SK-N-SH treated with all-trans-retinoic acid at 6 μM for 48 hours (cell line): ENCODE data around the gene C3.

Experiments used
- ATAC-seq: fragments of 200-7000 bp; cut with Tn5 transposase; 3 replicates; pipeline ENCODE4 v1.9.1; 2020; ENCODE audit warnings: mild to moderate bottlenecking, moderate library complexity
- ARNTL ChIP-seq: fragments of 450-650 bp; formaldehyde crosslinking; IDR thresholded peaks from 2 replicates; pipeline ENCODE4 v1.5.0; 2020; ENCODE audit warnings: low read depth, mild to moderate bottlenecking, moderate library complexity, borderline replicate concordance
- BACH2 ChIP-seq: fragments of 250-450 bp; sonication (Bioruptor Pico); IDR thresholded peaks from 2 replicates; pipeline ENCODE4 v1.9.0; 2021; ENCODE audit warnings: mild to moderate bottlenecking, borderline replicate concordance
- ESRRG ChIP-seq: fragments of 250-450 bp; sonication (Bioruptor Pico); IDR thresholded peaks from 2 replicates; pipeline ENCODE4 v1.6.1; 2021; ENCODE audit warnings: mild to moderate bottlenecking
- ISL1 ChIP-seq: fragments of 250-450 bp; sonication (Bioruptor Pico); IDR thresholded peaks from 2 replicates; pipeline ENCODE4 v2.1.2; 2022; ENCODE audit warnings: mild to moderate bottlenecking, moderate library complexity
- OSR1 ChIP-seq: fragments of 250-450 bp; sonication (Bioruptor Pico); IDR thresholded peaks from 2 replicates; pipeline ENCODE4 v1.8.0; 2022; ENCODE audit warnings: moderate library complexity, mild to moderate bottlenecking, inconsistent platforms
- PPARA ChIP-seq: fragments of 250-450 bp; sonication (Bioruptor Pico); IDR thresholded peaks from 2 replicates; pipeline ENCODE4 v1.5.0; 2020; ENCODE audit warnings: mild to moderate bottlenecking, borderline replicate concordance
- RARB ChIP-seq: fragments of 250-450 bp; sonication (Bioruptor Pico); IDR thresholded peaks from 2 replicates; pipeline ENCODE4 v1.8.0; 2021; ENCODE audit warnings: mild to moderate bottlenecking, moderate library complexity
- TCF4 ChIP-seq: fragments of 250-450 bp; sonication (Bioruptor Pico); IDR thresholded peaks from 2 replicates; pipeline ENCODE4 v1.8.0; 2021; ENCODE audit warnings: mild to moderate bottlenecking, moderate library complexity, borderline replicate concordance
- TOX ChIP-seq: fragments of 250-450 bp; sonication (Bioruptor Pico); IDR thresholded peaks from 2 replicates; pipeline ENCODE4 v1.8.0; 2021; ENCODE audit warnings: mild to moderate bottlenecking, moderate library complexity, borderline replicate concordance
- ZC3H10 ChIP-seq: fragments of 250-450 bp; sonication (Bioruptor Pico); IDR thresholded peaks from 2 replicates; pipeline ENCODE4 v1.5.1; 2021; ENCODE audit warnings: mild to moderate bottlenecking, moderate library complexity
- ZFP3 ChIP-seq: fragments of 250-450 bp; sonication (Bioruptor Pico); IDR thresholded peaks from 2 replicates; pipeline ENCODE4 v1.5.0; 2020; ENCODE audit warnings: mild to moderate bottlenecking, moderate library complexity
- TF ChIP-seq, protein P1 (sequence below): fragments of 250-450 bp; sonication (Bioruptor Pico); IDR thresholded peaks from 2 replicates; pipeline ENCODE4 v1.5.0; 2020; ENCODE audit warnings: mild to moderate bottlenecking, moderate library complexity
- TF ChIP-seq, protein P2 (sequence below): fragments of 250-450 bp; sonication (Bioruptor Pico); IDR thresholded peaks from 2 replicates; pipeline ENCODE4 v1.8.0; 2020; ENCODE audit warnings: mild to moderate bottlenecking, moderate library complexity, borderline replicate concordance
- TF ChIP-seq, protein P3 (sequence below): fragments of 250-450 bp; sonication (Bioruptor Pico); IDR thresholded peaks from 2 replicates; pipeline ENCODE4 v1.8.0; 2021; ENCODE audit warnings: low read depth, mild to moderate bottlenecking, moderate library complexity, borderline replicate concordance
- TF ChIP-seq, protein P4 (sequence below): fragments of 250-450 bp; sonication (Bioruptor Pico); IDR thresholded peaks from 2 replicates; pipeline ENCODE4 v1.5.1; 2021; ENCODE audit warnings: mild to moderate bottlenecking, moderate library complexity
- TF ChIP-seq, protein P5 (sequence below): fragments of 250-450 bp; sonication (Bioruptor Pico); IDR thresholded peaks from 2 replicates; pipeline ENCODE4 v1.5.1; 2020; ENCODE audit warnings: low read depth, mild to moderate bottlenecking, moderate library complexity

Gene C3

DNA sequence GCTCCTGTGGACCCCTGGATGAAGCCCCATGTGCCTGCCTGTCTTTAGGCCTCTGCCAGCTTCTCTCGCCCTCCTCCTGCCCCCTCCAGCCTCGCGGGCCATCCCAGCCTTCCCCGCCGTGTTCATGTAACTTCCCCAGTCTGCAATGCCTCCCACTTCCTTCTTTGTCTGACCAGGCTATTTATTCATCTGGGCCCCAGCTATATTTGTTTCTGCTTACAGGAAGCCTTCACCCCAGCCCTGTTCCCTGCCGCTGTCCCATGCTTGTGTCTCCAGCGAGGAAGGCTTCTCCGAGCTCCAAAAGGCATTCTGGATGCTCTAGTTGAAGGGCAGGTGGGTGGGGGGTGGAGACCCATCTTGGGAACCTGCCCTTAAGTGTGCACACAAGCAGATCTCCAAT, 7.9 kb upstream of the C3 start:
- TF ChIP-seq BACH2: no peak
- no peak for TF ChIP-seq TCF4 (CRISPR knock-in tag)
- no peak for TF ChIP-seq ZC3H10 (CRISPR knock-in tag)
- no peak for TF ChIP-seq OSR1 (CRISPR knock-in tag)
- no peak for TF ChIP-seq TOX (CRISPR knock-in tag)
- TF ChIP-seq, protein P1, sequence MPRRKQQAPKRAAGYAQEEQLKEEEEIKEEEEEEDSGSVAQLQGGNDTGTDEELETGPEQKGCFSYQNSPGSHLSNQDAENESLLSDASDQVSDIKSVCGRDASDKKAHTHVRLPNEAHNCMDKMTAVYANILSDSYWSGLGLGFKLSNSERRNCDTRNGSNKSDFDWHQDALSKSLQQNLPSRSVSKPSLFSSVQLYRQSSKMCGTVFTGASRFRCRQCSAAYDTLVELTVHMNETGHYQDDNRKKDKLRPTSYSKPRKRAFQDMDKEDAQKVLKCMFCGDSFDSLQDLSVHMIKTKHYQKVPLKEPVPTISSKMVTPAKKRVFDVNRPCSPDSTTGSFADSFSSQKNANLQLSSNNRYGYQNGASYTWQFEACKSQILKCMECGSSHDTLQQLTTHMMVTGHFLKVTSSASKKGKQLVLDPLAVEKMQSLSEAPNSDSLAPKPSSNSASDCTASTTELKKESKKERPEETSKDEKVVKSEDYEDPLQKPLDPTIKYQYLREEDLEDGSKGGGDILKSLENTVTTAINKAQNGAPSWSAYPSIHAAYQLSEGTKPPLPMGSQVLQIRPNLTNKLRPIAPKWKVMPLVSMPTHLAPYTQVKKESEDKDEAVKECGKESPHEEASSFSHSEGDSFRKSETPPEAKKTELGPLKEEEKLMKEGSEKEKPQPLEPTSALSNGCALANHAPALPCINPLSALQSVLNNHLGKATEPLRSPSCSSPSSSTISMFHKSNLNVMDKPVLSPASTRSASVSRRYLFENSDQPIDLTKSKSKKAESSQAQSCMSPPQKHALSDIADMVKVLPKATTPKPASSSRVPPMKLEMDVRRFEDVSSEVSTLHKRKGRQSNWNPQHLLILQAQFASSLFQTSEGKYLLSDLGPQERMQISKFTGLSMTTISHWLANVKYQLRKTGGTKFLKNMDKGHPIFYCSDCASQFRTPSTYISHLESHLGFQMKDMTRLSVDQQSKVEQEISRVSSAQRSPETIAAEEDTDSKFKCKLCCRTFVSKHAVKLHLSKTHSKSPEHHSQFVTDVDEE: no peak
- no peak for TF ChIP-seq RARB (CRISPR knock-in tag)
- TF ChIP-seq ZFP3: no peak
- ATAC-seq: peak; percentile 18

DNA sequence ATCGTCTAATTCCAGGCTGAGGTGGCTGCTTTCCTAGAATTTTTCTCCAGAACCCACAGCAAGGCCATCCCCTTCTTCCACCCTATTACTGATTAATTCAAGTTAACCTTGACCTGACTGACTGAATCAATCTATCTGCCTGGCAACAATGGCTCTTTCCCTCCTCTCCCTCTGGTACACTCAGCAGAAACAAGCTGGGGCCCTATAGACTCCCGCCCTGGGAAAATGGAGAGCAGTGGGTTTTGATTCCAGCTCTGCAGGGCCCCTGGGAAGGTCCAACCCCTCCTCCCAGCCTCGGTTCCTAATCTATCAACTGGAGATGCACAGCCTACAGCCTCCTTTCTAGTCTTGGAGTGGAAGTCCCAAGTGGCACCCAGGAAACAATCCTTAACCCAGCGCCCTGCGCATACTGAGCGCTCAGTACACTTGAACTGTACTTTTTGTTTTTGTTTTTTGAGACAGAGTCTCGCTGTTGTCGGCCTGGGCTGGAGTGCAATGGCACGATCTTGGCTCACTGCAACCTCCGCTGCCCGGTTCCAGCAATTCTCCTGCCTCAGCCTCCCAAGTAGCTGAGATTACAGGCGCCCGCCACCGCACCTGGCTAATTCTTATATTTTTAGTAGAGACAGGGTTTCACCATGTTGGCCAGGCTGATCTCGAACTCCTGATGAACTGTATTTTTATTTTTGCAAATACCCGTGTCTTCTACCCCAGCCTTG, 5.2 kb upstream of the C3 start:
- no peak for ATAC-seq
- TF ChIP-seq ESRRG (CRISPR knock-in tag) (no peak), ISL1 (CRISPR knock-in tag) (no peak), ZC3H10 (CRISPR knock-in tag) (no peak), OSR1 (CRISPR knock-in tag) (no peak), TOX (CRISPR knock-in tag) (no peak), PPARA (CRISPR knock-in tag) (no peak), RARB (CRISPR knock-in tag) (no peak), ARNTL (CRISPR knock-in tag) (no peak)
- TF ChIP-seq, protein P2, sequence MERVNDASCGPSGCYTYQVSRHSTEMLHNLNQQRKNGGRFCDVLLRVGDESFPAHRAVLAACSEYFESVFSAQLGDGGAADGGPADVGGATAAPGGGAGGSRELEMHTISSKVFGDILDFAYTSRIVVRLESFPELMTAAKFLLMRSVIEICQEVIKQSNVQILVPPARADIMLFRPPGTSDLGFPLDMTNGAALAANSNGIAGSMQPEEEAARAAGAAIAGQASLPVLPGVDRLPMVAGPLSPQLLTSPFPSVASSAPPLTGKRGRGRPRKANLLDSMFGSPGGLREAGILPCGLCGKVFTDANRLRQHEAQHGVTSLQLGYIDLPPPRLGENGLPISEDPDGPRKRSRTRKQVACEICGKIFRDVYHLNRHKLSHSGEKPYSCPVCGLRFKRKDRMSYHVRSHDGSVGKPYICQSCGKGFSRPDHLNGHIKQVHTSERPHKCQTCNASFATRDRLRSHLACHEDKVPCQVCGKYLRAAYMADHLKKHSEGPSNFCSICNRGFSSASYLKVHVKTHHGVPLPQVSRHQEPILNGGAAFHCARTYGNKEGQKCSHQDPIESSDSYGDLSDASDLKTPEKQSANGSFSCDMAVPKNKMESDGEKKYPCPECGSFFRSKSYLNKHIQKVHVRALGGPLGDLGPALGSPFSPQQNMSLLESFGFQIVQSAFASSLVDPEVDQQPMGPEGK (CRISPR knock-in tag): no peak
- TF ChIP-seq, protein P3, sequence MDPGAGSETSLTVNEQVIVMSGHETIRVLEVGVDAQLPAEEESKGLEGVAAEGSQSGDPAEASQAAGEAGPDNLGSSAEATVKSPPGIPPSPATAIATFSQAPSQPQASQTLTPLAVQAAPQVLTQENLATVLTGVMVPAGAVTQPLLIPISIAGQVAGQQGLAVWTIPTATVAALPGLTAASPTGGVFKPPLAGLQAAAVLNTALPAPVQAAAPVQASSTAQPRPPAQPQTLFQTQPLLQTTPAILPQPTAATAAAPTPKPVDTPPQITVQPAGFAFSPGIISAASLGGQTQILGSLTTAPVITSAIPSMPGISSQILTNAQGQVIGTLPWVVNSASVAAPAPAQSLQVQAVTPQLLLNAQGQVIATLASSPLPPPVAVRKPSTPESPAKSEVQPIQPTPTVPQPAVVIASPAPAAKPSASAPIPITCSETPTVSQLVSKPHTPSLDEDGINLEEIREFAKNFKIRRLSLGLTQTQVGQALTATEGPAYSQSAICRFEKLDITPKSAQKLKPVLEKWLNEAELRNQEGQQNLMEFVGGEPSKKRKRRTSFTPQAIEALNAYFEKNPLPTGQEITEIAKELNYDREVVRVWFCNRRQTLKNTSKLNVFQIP (CRISPR knock-in tag): no peak
- TF ChIP-seq, protein P4, sequence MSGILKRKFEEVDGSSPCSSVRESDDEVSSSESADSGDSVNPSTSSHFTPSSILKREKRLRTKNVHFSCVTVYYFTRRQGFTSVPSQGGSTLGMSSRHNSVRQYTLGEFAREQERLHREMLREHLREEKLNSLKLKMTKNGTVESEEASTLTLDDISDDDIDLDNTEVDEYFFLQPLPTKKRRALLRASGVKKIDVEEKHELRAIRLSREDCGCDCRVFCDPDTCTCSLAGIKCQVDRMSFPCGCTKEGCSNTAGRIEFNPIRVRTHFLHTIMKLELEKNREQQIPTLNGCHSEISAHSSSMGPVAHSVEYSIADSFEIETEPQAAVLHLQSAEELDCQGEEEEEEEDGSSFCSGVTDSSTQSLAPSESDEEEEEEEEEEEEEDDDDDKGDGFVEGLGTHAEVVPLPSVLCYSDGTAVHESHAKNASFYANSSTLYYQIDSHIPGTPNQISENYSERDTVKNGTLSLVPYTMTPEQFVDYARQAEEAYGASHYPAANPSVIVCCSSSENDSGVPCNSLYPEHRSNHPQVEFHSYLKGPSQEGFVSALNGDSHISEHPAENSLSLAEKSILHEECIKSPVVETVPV (CRISPR knock-in tag): no peak
- TF ChIP-seq, protein P5, sequence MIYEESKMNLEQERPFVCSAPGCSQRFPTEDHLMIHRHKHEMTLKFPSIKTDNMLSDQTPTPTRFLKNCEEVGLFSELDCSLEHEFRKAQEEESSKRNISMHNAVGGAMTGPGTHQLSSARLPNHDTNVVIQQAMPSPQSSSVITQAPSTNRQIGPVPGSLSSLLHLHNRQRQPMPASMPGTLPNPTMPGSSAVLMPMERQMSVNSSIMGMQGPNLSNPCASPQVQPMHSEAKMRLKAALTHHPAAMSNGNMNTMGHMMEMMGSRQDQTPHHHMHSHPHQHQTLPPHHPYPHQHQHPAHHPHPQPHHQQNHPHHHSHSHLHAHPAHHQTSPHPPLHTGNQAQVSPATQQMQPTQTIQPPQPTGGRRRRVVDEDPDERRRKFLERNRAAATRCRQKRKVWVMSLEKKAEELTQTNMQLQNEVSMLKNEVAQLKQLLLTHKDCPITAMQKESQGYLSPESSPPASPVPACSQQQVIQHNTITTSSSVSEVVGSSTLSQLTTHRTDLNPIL (CRISPR knock-in tag): no peak
- TF ChIP-seq, protein P1: no peak
- TF ChIP-seq, all 23 proteins: peak for 0
